Omental fat pad (tissue), 4 donors: ENCODE results near the gene C18orf63. TPM values are rescaled to one million over a fixed set of nuclear protein-coding genes. Genes with fewer than 3 reads are reported as not detected.

Experiments used
- ATAC-seq: fragments of 150-250 bp; one replicate; pipeline ENCODE4 v1.9.1; 2016; ENCODE audit warnings: mild to moderate bottlenecking, moderate library complexity; ENCODE audit not compliant: low FRiP score
- DNase-seq: peaks from one replicate; pipeline ENCODE4 v3.0.0-alpha.2; 2019; ENCODE audit warnings: low spot score
- CTCF ChIP-seq, 3 donors: fragments of 450-650 bp; IDR thresholded peaks; one replicate each; pipeline ENCODE4 v1.5.1; 2016 to 2017; ENCODE audit warnings: antibody characterized with exemption in 3 of 3, mild to moderate bottlenecking in 3 of 3, moderate library complexity in 2 of 3
- total RNA-seq, 4 donors: library from RNA; depleted of rRNA; stranded (reverse); fragments of >200 nt; gene quantifications; one replicate each; pipeline ENCODE4 v1.1.0, GENCODE V29; 2016

Gene C18orf63
- total RNA-seq, 4 donors from 2014 or later = not detected

GRCh38 chr18:74382481-74383017 lies 66.9 kb downstream of the C18orf63 start:
- no peak for TF ChIP-seq CTCF (IDR thresholded peaks at IDR 0.05)
- ATAC-seq (no peak), DNase-seq (no peak)

GRCh38 chr18:74387383-74387782 lies 71.7 kb downstream of the C18orf63 start:
- DNase-seq (no peak), ATAC-seq (peak; percentile 88)
- TF ChIP-seq CTCF (IDR thresholded peaks at IDR 0.05) = no peak

GRCh38 chr18:74388227-74388626 lies 72.6 kb downstream of the C18orf63 start:
- no peak for TF ChIP-seq CTCF (IDR thresholded peaks at IDR 0.05)
- no peak for DNase-seq
- ATAC-seq = no peak

GRCh38 chr18:74389171-74389927 lies 73.7 kb downstream of the C18orf63 start:
- TF ChIP-seq CTCF (IDR thresholded peaks at IDR 0.05) = no peak
- ATAC-seq (no peak), DNase-seq (no peak)

GRCh38 chr18:74389991-74390390 lies 74.4 kb downstream of the C18orf63 start:
- DNase-seq (no peak), ATAC-seq (no peak)
- TF ChIP-seq CTCF (IDR thresholded peaks at IDR 0.05) = no peak

- ATAC-seq = no peak
Observed at GRCh38 chr18:74390900-74391299, 75.3 kb downstream of the C18orf63 start.

More at GRCh38 chr18:74390900-74391299, 75.3 kb downstream of the C18orf63 start:
- no peak for DNase-seq
- TF ChIP-seq CTCF (IDR thresholded peaks at IDR 0.05) = no peak
